ENCODE data around the gene TMX4. TPM values are rescaled to one million over a fixed set of nuclear protein-coding genes. Genes with fewer than 3 reads are reported as not detected.

TMX4 gene
- total and polyA plus RNA-seq, 2 donors (not counting 3 experiments of a cell fraction or from before 2014, with no cell fraction given) = 6.5 to 30.3 TPM

DNA sequence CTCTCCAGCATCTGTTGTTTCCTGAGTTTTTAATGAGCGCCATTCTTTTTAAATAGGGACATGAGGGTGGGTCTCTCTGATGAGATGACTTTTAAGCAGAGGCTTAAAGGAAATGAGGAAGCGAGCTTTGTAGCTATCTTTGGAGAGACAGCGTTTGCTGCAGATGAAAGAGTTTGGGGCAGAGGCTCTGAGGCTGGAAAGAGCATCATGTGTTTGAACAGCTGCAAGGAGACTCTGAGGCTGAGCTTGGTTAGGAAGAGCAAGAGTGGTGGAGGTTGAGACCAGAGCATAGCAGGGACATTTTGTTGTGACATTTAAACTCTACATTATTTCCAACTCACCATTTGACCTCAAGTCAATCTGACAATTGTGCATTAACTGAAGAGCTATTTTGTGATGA is 38.3 kb upstream of the TMX4 start:
- no peaks in the 10 kb centered on the region for H3K36me3 ChIP-seq (ENCODE audit: control insufficient read depth in 2 of 2, extremely low read depth in 1 of 2, insufficient read depth in 2 of 2, low read length in 2 of 2)
- H4K20me1 ChIP-seq (replicated peaks; ENCODE audit: control insufficient read depth, extremely low read depth, insufficient read depth, low read length) = no peaks in the 10 kb centered on the region
- no TSS peak for BruUV-seq (replicated peaks)
- intact Hi-C loops (cut with micrococcal nuclease) (no loop called here), dilution Hi-C loops (cut with MboI; ENCODE audit: extremely low pct_ligation_motif_present, low sequenced_read_pairs) (no loop called here)
- no peaks in the 10 kb centered on the region for H3K27me3 ChIP-seq (ENCODE audit: control insufficient read depth in 2 of 2, insufficient read depth in 2 of 2, low read length in 2 of 2)
- no peak overlapping the region for H3K4me2 ChIP-seq (ENCODE audit: insufficient read depth, low read length)
- no peaks in the 10 kb centered on the region for H3K9me3 ChIP-seq (replicated peaks; ENCODE audit: control insufficient read depth, insufficient read depth, low read length)
- ChIA-PET CTCF (interaction anchor here (0.7 to 1.0 kb wide), 4 partner anchors 8 to 663 kb away, joined by 3 to 4 read pairs (median 4); no protein-coding TSS in a partner anchor), POLR2A (no interaction called here)
- no peak for FAIRE-seq
- TF ChIP-seq MYC (IDR thresholded peaks at IDR 0.05; ENCODE audit: low read depth, low read length) (no peak), MAX (IDR thresholded peaks at IDR 0.05; ENCODE audit: insufficient read depth, insufficient read length) (no peak), POLR2A (IDR thresholded peaks at IDR 0.05; ENCODE audit: low read depth, low read length) (no peak), EZH2 (IDR thresholded peaks at IDR 0.05; ENCODE audit: borderline replicate concordance, low read depth, low read length, severe bottlenecking) (no peak), GATA2 (IDR thresholded peaks at IDR 0.05; ENCODE audit: insufficient read depth, insufficient read length, low read depth, low read length) (no peak), FOS (IDR thresholded peaks at IDR 0.05; ENCODE audit: borderline replicate concordance, insufficient read depth, low read length) (no peak), POLR2AphosphoS5 (IDR thresholded peaks at IDR 0.05; ENCODE audit: insufficient read depth, low read depth, low read length) (no peak), JUN (IDR thresholded peaks at IDR 0.05; ENCODE audit: borderline replicate concordance, insufficient read depth, insufficient read length, low read depth) (no peak)
- TF ChIP-seq, protein P1, sequence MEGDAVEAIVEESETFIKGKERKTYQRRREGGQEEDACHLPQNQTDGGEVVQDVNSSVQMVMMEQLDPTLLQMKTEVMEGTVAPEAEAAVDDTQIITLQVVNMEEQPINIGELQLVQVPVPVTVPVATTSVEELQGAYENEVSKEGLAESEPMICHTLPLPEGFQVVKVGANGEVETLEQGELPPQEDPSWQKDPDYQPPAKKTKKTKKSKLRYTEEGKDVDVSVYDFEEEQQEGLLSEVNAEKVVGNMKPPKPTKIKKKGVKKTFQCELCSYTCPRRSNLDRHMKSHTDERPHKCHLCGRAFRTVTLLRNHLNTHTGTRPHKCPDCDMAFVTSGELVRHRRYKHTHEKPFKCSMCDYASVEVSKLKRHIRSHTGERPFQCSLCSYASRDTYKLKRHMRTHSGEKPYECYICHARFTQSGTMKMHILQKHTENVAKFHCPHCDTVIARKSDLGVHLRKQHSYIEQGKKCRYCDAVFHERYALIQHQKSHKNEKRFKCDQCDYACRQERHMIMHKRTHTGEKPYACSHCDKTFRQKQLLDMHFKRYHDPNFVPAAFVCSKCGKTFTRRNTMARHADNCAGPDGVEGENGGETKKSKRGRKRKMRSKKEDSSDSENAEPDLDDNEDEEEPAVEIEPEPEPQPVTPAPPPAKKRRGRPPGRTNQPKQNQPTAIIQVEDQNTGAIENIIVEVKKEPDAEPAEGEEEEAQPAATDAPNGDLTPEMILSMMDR (IDR thresholded peaks at IDR 0.05; ENCODE audit: extremely low read depth in 1 of 2, insufficient read depth in 1 of 2, low read depth in 1 of 2, low read length in 2 of 2) = no peak
- H3K27ac ChIP-seq (ENCODE audit: insufficient read depth, low read depth, low read length) = no peak overlapping the region
- H2AFZ ChIP-seq (ENCODE audit: low read depth, low read length) = no peak overlapping the region
- H3K79me2 ChIP-seq (ENCODE audit: control insufficient read depth, insufficient read depth, low read length) = no peaks in the 10 kb centered on the region
- no peak overlapping the region for H3K4me3 ChIP-seq (replicated peaks in 1 of 3; ENCODE audit: insufficient read depth in 1 of 3, low read depth in 1 of 3, low read length in 3 of 3)
- no peak overlapping the region for H3K9ac ChIP-seq (replicated peaks; ENCODE audit: extremely low read depth, insufficient read depth, low read length)
- H3K9me1 ChIP-seq (replicated peaks; ENCODE audit: control insufficient read depth, extremely low read depth, insufficient read depth, low read length) = no peaks in the 10 kb centered on the region
- no peak for DNase-seq (ENCODE audit: low read depth, low spot score)
- H3K4me1 ChIP-seq (ENCODE audit: control insufficient read depth, extremely low read depth, insufficient read depth, low read length) = no peaks in the 10 kb centered on the region

All from endothelial cell of umbilical vein (primary cell).